Stomach (tissue), 9 donors: ENCODE results near the gene MTX3. TPM values are rescaled to one million over a fixed set of nuclear protein-coding genes. Genes with fewer than 3 reads are reported as not detected.

Experiments
- DNase-seq, 2 donors: peaks; one replicate each; pipeline versions ENCODE4 v3.0.0 to v3.0.0-alpha.2; 2013 to 2019
- H3K27ac ChIP-seq, 5 donors: fragments of 200-600 bp in 4 of 5; sonication (generic) in 4 of 5; one replicate each; pipeline ENCODE4 v1.5.1; 2013 to 2019; ENCODE audit warnings: mild to moderate bottlenecking in 1 of 5, moderate library complexity in 1 of 5
- H3K27me3 ChIP-seq, 3 donors: fragments of 200-600 bp; sonication (generic); one replicate each; pipeline ENCODE4 v1.5.1; 2017 to 2019; ENCODE audit warnings: mixed run types in 1 of 3
- H3K36me3 ChIP-seq, 4 donors: fragments of 200-600 bp; sonication (generic); 1 replicate in 3 of 4; 2 replicates in 1 of 4; pipeline ENCODE4 v1.5.1; 2016 to 2019
- H3K4me1 ChIP-seq, 4 donors: fragments of 200-600 bp; sonication (generic); one replicate each; pipeline ENCODE4 v1.5.1; 2016 to 2019
- H3K4me3 ChIP-seq, 4 donors: fragments of 200-600 bp; sonication (generic) in 3 of 4; one replicate each; pipeline ENCODE4 v1.5.1; 2016 to 2019; ENCODE audit warnings: mild to moderate bottlenecking in 1 of 4
- H3K9me3 ChIP-seq, 4 donors: fragments of 200-600 bp; sonication (generic); one replicate each; pipeline ENCODE4 v1.5.1; 2016 to 2019
- EP300 ChIP-seq: sonication (generic); formaldehyde crosslinking; IDR thresholded peaks from one replicate; pipeline ENCODE4 v1.6.1; 2017; ENCODE audit warnings: antibody characterized with exemption
- POLR2A ChIP-seq, 4 donors: fragments of 450-650 bp; IDR thresholded peaks; one replicate each; pipeline ENCODE4 v1.6.1; 2016; ENCODE audit warnings: antibody characterized with exemption in 4 of 4, control low read depth in 2 of 4, mild to moderate bottlenecking in 1 of 4, moderate library complexity in 1 of 4
- POLR2AphosphoS5 ChIP-seq, 3 donors: sonication (generic); formaldehyde crosslinking; IDR thresholded peaks; one replicate each; pipeline ENCODE4 v1.6.1; 2016; ENCODE audit warnings: antibody characterized with exemption in 3 of 3
- WGBS, 5 donors: extraction: QIAGEN DNeasy Blood & Tissue Kit in 3 of 5; methylation state at CpG; one replicate each; pipeline versions ENCODE4 v1.1.5 to v1.1.7; 2013 to 2018; 5-methylcytosine and 5-hydroxymethylcytosine counted together
- intact Hi-C: fragments of 100-400 bp; cut with DNase I; formaldehyde crosslinking; loops from one replicate; pipeline ENCODE4 v1.15.1; 2023; ENCODE audit warnings: low total_unique reads
- polyA plus RNA-seq, 3 donors: library from polyadenylated mRNA; stranded (reverse); fragments of 200-250 nt; gene quantifications; one replicate each; pipeline ENCODE4 v1.2.3, GENCODE V29; 2013
- total RNA-seq, 5 donors: library from RNA; depleted of rRNA; stranded (reverse); fragments of >200 nt; gene quantifications; one replicate each; pipeline versions ENCODE4 v1.1.0 to v1.2.3, GENCODE V29; 2014 to 2016
- TF ChIP-seq, protein P1 (sequence below), 7 experiments: fragments of 450-650 bp in 4 of 7; fragments of 200-600 bp in 3 of 7; sonication (generic) in 3 of 7; IDR thresholded peaks; one replicate each; pipeline ENCODE4 v1.5.1; 2016 to 2019; ENCODE audit warnings: antibody characterized with exemption in 7 of 7, control low read depth in 2 of 7, mild to moderate bottlenecking in 1 of 7
- donor health status: healthy with polysubstance abuse.
- donor health status: Bipolar disorder and iron deficiency.
- donor health status: healthy.

The MTX3 gene
- total and polyA plus RNA-seq, 8 donors = 0.58 to 26.8 (median 5.0) TPM

DNA sequence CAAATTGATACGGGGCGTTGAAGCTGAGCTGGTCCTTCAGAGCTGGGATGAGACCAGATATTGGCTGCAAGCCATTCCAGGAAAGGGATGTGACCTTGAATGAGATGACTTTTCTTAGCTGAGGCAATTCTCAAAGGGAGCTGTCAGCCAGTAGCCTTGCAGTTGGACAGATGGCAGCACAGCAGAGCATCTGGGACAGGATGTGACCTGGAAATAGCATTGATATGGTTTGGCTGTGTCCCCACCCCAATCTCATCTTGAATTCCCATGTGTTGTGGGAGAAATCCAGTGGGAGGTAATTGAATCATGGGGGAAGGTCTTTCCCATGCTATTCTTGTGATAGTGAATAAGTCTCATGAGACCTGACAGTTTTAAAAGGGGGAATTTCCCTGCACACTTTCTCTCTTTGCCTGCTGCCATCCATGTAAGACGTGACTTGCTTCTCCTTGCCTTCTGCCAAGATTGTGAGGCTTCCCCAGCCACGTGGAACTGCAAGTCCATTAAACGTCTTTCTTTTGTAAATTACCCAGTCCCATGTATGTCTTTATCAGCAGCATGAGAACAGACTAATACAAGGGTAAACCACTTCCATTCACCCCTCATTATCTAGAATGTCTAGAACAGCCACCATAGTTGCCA is 19.8 kb upstream of the MTX3 start:
- TF ChIP-seq POLR2A (IDR thresholded peaks at IDR 0.05) (no peak), EP300 (no peak), POLR2AphosphoS5 (IDR thresholded peaks at IDR 0.05) (no peak)
- TF ChIP-seq, protein P1, sequence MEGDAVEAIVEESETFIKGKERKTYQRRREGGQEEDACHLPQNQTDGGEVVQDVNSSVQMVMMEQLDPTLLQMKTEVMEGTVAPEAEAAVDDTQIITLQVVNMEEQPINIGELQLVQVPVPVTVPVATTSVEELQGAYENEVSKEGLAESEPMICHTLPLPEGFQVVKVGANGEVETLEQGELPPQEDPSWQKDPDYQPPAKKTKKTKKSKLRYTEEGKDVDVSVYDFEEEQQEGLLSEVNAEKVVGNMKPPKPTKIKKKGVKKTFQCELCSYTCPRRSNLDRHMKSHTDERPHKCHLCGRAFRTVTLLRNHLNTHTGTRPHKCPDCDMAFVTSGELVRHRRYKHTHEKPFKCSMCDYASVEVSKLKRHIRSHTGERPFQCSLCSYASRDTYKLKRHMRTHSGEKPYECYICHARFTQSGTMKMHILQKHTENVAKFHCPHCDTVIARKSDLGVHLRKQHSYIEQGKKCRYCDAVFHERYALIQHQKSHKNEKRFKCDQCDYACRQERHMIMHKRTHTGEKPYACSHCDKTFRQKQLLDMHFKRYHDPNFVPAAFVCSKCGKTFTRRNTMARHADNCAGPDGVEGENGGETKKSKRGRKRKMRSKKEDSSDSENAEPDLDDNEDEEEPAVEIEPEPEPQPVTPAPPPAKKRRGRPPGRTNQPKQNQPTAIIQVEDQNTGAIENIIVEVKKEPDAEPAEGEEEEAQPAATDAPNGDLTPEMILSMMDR (IDR thresholded peaks at IDR 0.05) = no peak
- Histone ChIP-seq H3K27ac (no peak overlapping the region), H3K4me3 (no peak overlapping the region), H3K4me1 (no peaks in the 10 kb centered on the region), H3K27me3 (no peaks in the 10 kb centered on the region), H3K9me3 (no peaks in the 10 kb centered on the region), H3K36me3 (no peaks in the 10 kb centered on the region)
- DNase-seq = no peak
- intact Hi-C loops = no loop called here
- 60 to 78% (median 75%) methylated on average over 5 of the region's 5 CpGs for WGBS, 5 donors

DNA sequence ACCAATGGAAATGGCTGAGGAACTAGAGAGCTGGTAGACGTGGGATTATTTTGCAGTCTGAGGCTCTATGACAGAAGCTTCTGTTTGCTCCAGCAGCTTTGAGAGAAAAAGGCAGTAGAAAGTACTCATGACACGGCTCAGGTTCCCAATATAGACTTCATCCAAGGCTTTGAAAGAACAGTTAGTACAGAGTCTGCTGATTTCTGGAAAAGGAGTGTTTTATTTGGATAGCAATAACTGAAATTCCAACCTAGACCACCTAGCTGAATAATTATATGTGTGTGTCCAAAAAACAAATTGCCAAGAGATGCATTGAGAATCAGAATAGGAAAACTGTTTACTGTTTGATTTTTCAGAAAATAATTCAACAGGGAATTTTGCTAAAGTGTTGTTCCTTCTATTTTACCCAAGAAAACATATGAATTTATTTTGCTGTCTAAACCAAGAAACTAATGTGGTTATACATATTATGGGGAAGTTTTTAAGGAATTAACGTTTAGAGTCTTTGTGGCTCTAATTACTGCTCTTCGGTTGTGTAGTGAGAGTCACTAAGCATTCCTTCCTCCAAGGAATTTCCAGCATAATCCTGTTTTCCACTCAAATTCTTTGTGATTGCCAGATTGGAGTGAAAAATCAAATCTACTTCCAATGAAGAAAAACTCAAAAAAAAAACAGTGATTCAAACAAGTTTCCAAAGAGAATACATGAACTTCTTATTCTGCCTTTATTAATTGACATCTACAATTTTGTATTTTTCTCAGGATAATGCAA is 18.1 kb upstream of the MTX3 start:
- intact Hi-C loops = no loop called here
- no peaks in the 10 kb centered on the region for H3K27me3 ChIP-seq
- WGBS, 5 donors = 55 to 68% (median 57%) methylated on average over 4 of the region's 4 CpGs
- no peak overlapping the region for H3K4me3 ChIP-seq
- no peak overlapping the region for H3K27ac ChIP-seq
- H3K4me1 ChIP-seq = no peaks in the 10 kb centered on the region
- H3K36me3 ChIP-seq = no peaks in the 10 kb centered on the region
- no peak for DNase-seq
- no peaks in the 10 kb centered on the region for H3K9me3 ChIP-seq
- no peak for TF ChIP-seq EP300
- no peak for TF ChIP-seq POLR2A (IDR thresholded peaks at IDR 0.05)
- TF ChIP-seq, protein P1 (IDR thresholded peaks at IDR 0.05) = no peak
- no peak for TF ChIP-seq POLR2AphosphoS5 (IDR thresholded peaks at IDR 0.05)

DNA sequence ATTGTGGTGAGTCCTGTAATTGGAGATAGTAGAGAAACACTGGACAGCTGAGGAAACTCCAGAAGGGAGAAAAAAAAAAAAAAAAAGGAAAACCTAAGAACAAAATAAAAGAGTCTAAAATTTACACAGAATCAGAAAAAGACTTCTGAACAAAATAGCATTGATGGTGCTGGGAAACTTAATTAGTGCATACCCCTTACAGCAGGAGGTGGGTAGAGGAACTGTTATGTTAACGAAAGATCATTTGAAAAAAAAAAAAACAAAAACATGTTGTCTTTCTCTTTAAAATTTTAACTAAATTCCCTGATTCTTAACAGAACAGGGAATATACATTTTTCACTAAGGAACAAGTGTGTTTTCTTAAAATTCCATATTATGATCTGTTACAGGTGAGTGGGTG is 11.6 kb upstream of the MTX3 start:
- Histone ChIP-seq H3K27me3 (no peaks in the 10 kb centered on the region), H3K4me3 (no peak overlapping the region), H3K4me1 (no peaks in the 10 kb centered on the region), H3K9me3 (no peaks in the 10 kb centered on the region), H3K36me3 (peaks cover 0 to 10% (median 0%) of the 10 kb centered on the region in 4 donors), H3K27ac (no peak overlapping the region)
- TF ChIP-seq, protein P1 (IDR thresholded peaks at IDR 0.05) = no peak
- TF ChIP-seq EP300 = no peak
- no peak for TF ChIP-seq POLR2A (IDR thresholded peaks at IDR 0.05)
- TF ChIP-seq POLR2AphosphoS5 (IDR thresholded peaks at IDR 0.05) = no peak
- WGBS, 5 donors = 86 to 100% (median 95%) methylated on average over 1 of the region's 1 CpG
- intact Hi-C loops = no loop called here
- DNase-seq = no peak

DNA sequence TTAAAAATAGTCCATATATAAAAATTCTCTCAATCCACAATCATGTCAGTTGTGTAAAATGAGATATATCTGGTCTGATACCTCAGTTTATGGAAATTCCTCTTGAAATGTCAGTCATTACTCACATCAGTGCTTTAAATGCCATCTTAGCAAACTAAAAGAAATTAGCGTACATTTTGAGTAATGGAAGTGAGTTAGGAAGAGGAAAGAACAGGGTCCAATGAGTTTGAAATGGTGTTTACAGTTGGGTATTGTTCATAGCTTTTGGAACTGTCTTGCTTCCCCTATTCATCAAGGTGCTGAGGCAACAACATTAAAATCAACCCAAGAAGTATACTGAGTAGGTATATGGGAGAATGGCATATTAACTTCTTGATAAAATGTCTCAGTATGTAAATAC is 8.7 kb upstream of the MTX3 start:
- WGBS, 5 donors = 76 to 97% (median 94%) methylated on average over 1 of the region's 1 CpG
- Histone ChIP-seq H3K4me1 (no peaks in the 10 kb centered on the region), H3K27ac (no peak overlapping the region), H3K4me3 (no peak overlapping the region), H3K36me3 (peaks cover 0 to 10% (median 0%) of the 10 kb centered on the region in 4 donors), H3K9me3 (no peaks in the 10 kb centered on the region), H3K27me3 (no peaks in the 10 kb centered on the region)
- no peak for DNase-seq
- intact Hi-C loops = no loop called here
- TF ChIP-seq POLR2AphosphoS5 (IDR thresholded peaks at IDR 0.05) (no peak), POLR2A (IDR thresholded peaks at IDR 0.05) (no peak), EP300 (no peak)
- TF ChIP-seq, protein P1 (IDR thresholded peaks at IDR 0.05) = no peak
